Astrocyte (in vitro differentiated cells and primary cell): ENCODE data around the gene GLIPR1L1. TPM values are rescaled to one million over a fixed set of nuclear protein-coding genes. Genes with fewer than 3 reads are reported as not detected.
"Not testable (repeated sequence)": the region's sequence is repeated elsewhere in the genome, so short reads cannot be mapped to it uniquely, and the experiment has no call there.

ENCODE experiments used
- DNase-seq: peaks from one replicate; pipeline ENCODE4 v3.0.0-alpha.2; 2010; ENCODE audit warnings: low read depth
- FAIRE-seq: peaks from 2 replicates; lab custom pipeline; 2011; peaks lifted over from hg19 to GRCh38; lab: Jason Lieb, UNC
- H2AFZ ChIP-seq: 2 replicates; pipeline ENCODE4 v1.6.0; 2012; ENCODE audit warnings: low read depth, low read length, inconsistent platforms
- H3K27ac ChIP-seq: 2 replicates; pipeline ENCODE4 v1.5.1; 2011; ENCODE audit warnings: low read depth, low read length, inconsistent platforms
- H3K27me3 ChIP-seq: 2 replicates; pipeline ENCODE4 v1.6.0; 2011; ENCODE audit warnings: low read length, inconsistent platforms; ENCODE audit not compliant: insufficient read depth
- H3K36me3 ChIP-seq: 2 replicates; pipeline ENCODE4 v1.5.1; 2011; ENCODE audit warnings: low read length, inconsistent platforms; ENCODE audit not compliant: insufficient read depth
- H3K4me1 ChIP-seq: 2 replicates; pipeline ENCODE4 v1.5.1; 2011; ENCODE audit warnings: low read length, inconsistent platforms; ENCODE audit not compliant: insufficient read depth
- H3K4me2 ChIP-seq: 2 replicates; pipeline ENCODE4 v1.6.0; 2012; ENCODE audit warnings: low read length, inconsistent platforms
- H3K4me3 ChIP-seq: 2 replicates; pipeline ENCODE4 v1.5.1; 2011; ENCODE audit warnings: low read depth, mild to moderate bottlenecking, low read length, inconsistent platforms; ENCODE audit not compliant: insufficient read depth
- H3K79me2 ChIP-seq: 2 replicates; pipeline ENCODE4 v1.6.0; 2012; ENCODE audit warnings: mild to moderate bottlenecking, low read length, inconsistent platforms; ENCODE audit not compliant: insufficient read depth
- H3K9ac ChIP-seq: 2 replicates; pipeline ENCODE4 v1.6.0; 2012; ENCODE audit warnings: mild to moderate bottlenecking, low read length, inconsistent platforms
- H3K9me3 ChIP-seq: 2 replicates; pipeline ENCODE4 v1.5.1; 2012; ENCODE audit warnings: low read depth, mild to moderate bottlenecking, low read length, inconsistent platforms; ENCODE audit not compliant: insufficient read depth
- H4K20me1 ChIP-seq: 2 replicates; pipeline ENCODE4 v1.6.0; 2012; ENCODE audit warnings: low read length, inconsistent platforms; ENCODE audit not compliant: insufficient read depth
- H3K27ac Mint-ChIP-seq: one replicate; pipeline ENCODE4 v1.8.0; 2021; ENCODE audit warnings: mild to moderate bottlenecking, mixed read lengths; ENCODE audit not compliant: unreplicated experiment
- H3K27me3 Mint-ChIP-seq: one replicate; pipeline ENCODE4 v1.8.0; 2021; ENCODE audit warnings: low read depth, mixed read lengths; ENCODE audit not compliant: unreplicated experiment
- H3K36me3 Mint-ChIP-seq: one replicate; pipeline ENCODE4 v1.8.0; 2021; ENCODE audit warnings: low read depth, mixed read lengths; ENCODE audit not compliant: unreplicated experiment
- H3K4me1 Mint-ChIP-seq: one replicate; pipeline ENCODE4 v1.8.0; 2021; ENCODE audit warnings: low read depth, mixed read lengths; ENCODE audit not compliant: unreplicated experiment
- H3K4me3 Mint-ChIP-seq: one replicate; pipeline ENCODE4 v1.8.0; 2021; ENCODE audit warnings: mild to moderate bottlenecking, moderate library complexity, mixed read lengths; ENCODE audit not compliant: unreplicated experiment
- H3K9me3 Mint-ChIP-seq: one replicate; pipeline ENCODE4 v1.8.0; 2021; ENCODE audit warnings: mild to moderate bottlenecking, mixed read lengths; ENCODE audit not compliant: unreplicated experiment
- CTCF ChIP-seq: IDR thresholded peaks from 2 replicates; pipeline ENCODE4 v1.5.1; 2011; ENCODE audit warnings: low read depth, mild to moderate bottlenecking, inconsistent platforms, low read length, moderate library complexity; ENCODE audit not compliant: insufficient read depth
- EZH2 ChIP-seq: IDR thresholded peaks from 2 replicates; pipeline ENCODE4 v1.6.1; 2012; ENCODE audit warnings: mild to moderate bottlenecking, low read length, inconsistent platforms; ENCODE audit not compliant: insufficient read depth
- total RNA-seq: library from RNA; stranded (reverse); gene quantifications from 2 replicates; pipeline ENCODE4 v1.2.1, GENCODE V29; 2021

GLIPR1L1 gene
- total RNA-seq, 1 donor from 2014 or later: not detected

GRCh38 chr12:75341873-75342272 is 7.4 kb downstream of the GLIPR1L1 start:
- Mint-ChIP-seq H3K27ac (no peak overlapping the region), H3K9me3 (peaks cover 4% of the 10 kb centered on the region), H3K27me3 (no peaks in the 10 kb centered on the region), H3K36me3 (no peaks in the 10 kb centered on the region), H3K4me1 (peaks cover 2% of the 10 kb centered on the region), H3K4me3 (no peak overlapping the region)
- Histone ChIP-seq H3K9me3 (no peaks in the 10 kb centered on the region), H3K4me2 (no peak overlapping the region), H3K4me3 (no peak overlapping the region), H3K4me1 (no peaks in the 10 kb centered on the region), H3K27ac (no peak overlapping the region), H3K79me2 (no peaks in the 10 kb centered on the region), H2AFZ (no peak overlapping the region), H3K36me3 (no peaks in the 10 kb centered on the region), H3K27me3 (no peaks in the 10 kb centered on the region), H3K9ac (no peak overlapping the region), H4K20me1 (no peaks in the 10 kb centered on the region)
- TF ChIP-seq EZH2 (no peak), CTCF (no peak)
- peak; percentile 33 for DNase-seq
- no peak for FAIRE-seq

- no peak for FAIRE-seq
- H3K27me3 ChIP-seq: no peaks in the 10 kb centered on the region
- H3K27ac ChIP-seq: no peak overlapping the region
- DNase-seq: no peak
- H3K27me3 Mint-ChIP-seq: no peaks in the 10 kb centered on the region
- H2AFZ ChIP-seq: no peak overlapping the region
- no peak overlapping the region for H3K4me2 ChIP-seq
- H3K4me1 ChIP-seq: no peaks in the 10 kb centered on the region
- no peaks in the 10 kb centered on the region for H3K79me2 ChIP-seq
- no peak overlapping the region for H3K9ac ChIP-seq
- H4K20me1 ChIP-seq: no peaks in the 10 kb centered on the region
- no peak overlapping the region for H3K4me3 ChIP-seq
- H3K4me3 Mint-ChIP-seq: no peak overlapping the region
- H3K9me3 ChIP-seq: no peaks in the 10 kb centered on the region
- peaks cover 4% of the 10 kb centered on the region for H3K9me3 Mint-ChIP-seq
- no peak overlapping the region for H3K27ac Mint-ChIP-seq
- H3K36me3 ChIP-seq: no peaks in the 10 kb centered on the region
- H3K4me1 Mint-ChIP-seq: peaks cover 2% of the 10 kb centered on the region
- no peak for TF ChIP-seq EZH2
- TF ChIP-seq CTCF: no peak
- no peaks in the 10 kb centered on the region for H3K36me3 Mint-ChIP-seq
These were observed 11.1 kb downstream of the GLIPR1L1 start for GRCh38 chr12:75345531-75345930.

GRCh38 chr12:75346215-75346614 is 11.7 kb downstream of the GLIPR1L1 start:
- H3K4me1 Mint-ChIP-seq, H4K20me1 ChIP-seq, H2AFZ ChIP-seq, H3K79me2 ChIP-seq, H3K4me3 Mint-ChIP-seq, H3K27me3 Mint-ChIP-seq, H3K9ac ChIP-seq, H3K4me2 ChIP-seq, H3K36me3 Mint-ChIP-seq, H3K9me3 ChIP-seq, H3K9me3 Mint-ChIP-seq, H3K36me3 ChIP-seq, FAIRE-seq, H3K27ac Mint-ChIP-seq, H3K4me3 ChIP-seq, DNase-seq, H3K27me3 ChIP-seq, H3K4me1 ChIP-seq, H3K27ac ChIP-seq: not testable (repeated sequence)
